Umbilical cord (tissue), 2 donors: ENCODE measurements around the gene CAMKK1. TPM values are rescaled to one million over a fixed set of nuclear protein-coding genes. Genes with fewer than 3 reads are reported as not detected.
A peak's percentile ranks its signal among the peaks of the same experiment; 100 is the strongest.

Source experiments
- DNase-seq: peaks from one replicate; pipeline ENCODE4 v3.0.0-alpha.2; 2015; ENCODE audit warnings: low spot score
- total RNA-seq: library from RNA; depleted of rRNA; stranded (reverse); fragments of >200 nt; gene quantifications from one replicate; pipeline ENCODE4 v1.2.3, GENCODE V29; 2014; ENCODE audit warnings: low replicate concordance; ENCODE audit not compliant: insufficient read depth

Gene CAMKK1
- total RNA-seq, 1 donor from 2014 or later: 19.3 TPM

DNA sequence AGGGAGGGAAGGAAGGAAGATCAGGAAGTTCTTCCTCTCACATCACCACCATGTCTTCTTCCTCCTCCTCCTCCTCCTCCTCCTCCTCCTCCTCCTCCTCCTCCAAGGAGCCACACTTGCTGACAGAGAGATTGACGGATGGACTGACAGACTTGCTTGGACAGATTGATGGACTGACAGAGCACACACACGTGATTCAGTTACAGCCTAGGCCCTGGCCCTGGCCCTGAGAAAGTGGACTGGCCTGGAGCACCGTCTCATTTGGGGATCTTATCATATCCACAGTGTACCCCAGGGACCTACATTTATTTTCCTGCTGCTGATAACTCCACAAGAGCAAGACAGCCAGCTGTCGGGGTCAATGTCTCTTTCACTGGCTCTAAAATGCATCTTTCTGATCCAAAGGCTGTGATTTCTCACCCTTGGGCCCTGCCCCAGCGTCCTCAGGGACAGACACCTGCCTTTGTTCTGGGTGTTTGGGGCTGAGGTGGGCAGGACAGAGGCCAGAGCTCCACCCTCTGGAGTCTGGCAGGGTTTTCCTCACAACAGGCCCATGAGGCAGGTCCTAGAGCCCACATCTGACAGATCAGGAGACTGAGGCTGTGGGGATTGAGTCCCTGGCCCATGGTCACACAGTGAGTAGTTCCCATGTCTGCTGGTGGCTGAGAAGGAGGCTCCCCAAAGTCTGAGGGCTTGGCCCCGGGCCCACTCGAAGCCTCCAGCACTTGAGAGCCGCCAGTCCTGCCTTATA, 25.7 kb upstream of the CAMKK1 start:
- no peak for DNase-seq

DNA sequence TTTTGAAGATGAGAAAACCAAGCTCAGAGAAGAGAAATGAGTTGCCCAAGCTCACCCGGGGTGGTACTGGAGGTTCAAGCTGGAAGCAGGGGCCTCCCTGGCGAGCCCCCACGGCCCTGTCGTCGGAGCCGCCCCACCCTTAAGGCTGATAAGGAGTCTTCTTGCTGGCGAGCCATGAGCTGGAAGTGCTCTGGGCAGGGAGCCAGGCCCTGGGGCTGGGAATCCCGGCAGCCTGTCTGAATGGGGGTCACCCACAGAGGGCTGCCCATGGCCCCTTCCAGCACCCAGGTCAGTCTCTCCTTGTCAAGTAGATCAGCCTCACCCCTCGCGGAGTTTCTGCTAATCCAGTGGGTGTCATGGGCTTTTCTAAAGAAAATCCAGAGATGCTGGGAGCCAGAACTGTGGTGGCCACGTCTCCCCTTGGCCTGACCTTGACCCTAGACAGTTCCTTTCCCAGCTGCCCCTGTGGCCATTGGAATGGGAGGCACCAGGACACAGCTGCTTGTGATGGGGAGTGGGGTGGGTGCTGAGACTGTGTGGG, 24.6 kb upstream of the CAMKK1 start:
- DNase-seq: peak; percentile 89

DNA sequence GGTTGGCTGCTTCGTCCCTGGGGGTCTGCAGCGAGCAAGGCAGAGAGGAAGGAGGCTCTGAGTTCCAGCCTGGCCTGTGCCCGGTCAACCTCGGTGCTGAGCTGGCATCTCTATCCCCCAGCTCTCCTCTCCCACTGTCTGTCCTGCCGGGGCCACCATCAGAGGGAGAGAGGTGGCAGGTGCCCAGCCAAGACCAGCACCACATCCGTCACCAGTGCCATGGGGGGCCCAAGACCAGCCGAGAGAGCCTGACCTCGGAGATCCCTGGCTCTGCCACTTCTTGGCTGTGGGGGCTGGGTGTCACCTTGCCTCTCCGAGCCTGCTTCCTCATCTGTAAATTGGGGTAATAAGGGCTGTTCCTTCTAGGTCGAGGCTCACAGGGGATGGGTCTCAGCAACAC, 24.0 kb upstream of the CAMKK1 start:
- no peak for DNase-seq

DNA sequence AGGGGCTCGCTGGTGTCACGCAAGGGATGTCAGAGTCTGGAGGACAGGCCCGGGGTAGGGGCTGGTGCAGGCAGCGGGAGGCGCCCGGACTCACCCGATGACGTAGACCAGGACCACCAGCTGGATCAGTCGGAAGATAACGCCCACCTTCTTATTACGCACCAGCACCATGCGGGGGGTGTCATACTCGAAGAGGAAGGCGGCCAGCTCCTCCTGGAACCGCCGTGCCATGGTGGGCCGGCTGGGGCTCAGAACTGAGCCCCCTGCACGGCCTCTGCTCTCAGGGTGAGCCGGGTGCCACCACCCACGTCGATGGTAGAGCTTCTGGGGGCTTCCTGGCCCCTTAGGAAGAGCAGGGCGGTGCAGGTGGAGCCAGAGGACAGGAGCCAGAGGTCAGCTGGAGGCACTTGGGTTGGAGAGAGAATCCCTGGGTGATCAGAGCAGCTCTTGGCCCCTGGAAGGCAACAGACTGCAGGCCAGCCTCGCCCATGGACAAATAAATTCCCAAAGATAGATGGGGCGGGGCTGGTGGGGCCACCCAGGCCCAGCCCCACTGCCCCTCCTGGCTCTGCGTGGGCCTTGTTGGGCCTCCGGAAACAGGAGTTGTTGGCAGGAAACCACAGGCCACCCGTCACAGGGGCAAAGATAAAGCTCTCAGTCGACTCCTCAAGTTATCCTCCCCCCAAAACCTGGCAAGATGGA, 23.3 kb upstream of the CAMKK1 start, which contains the start of gene P2RX1:
TSS of gene P2RX1 (minus strand) at position 471 of the 702 bp plus-strand sequence. CDS start at position 231, 240 bp downstream.
- peak; percentile 69 for DNase-seq

DNA sequence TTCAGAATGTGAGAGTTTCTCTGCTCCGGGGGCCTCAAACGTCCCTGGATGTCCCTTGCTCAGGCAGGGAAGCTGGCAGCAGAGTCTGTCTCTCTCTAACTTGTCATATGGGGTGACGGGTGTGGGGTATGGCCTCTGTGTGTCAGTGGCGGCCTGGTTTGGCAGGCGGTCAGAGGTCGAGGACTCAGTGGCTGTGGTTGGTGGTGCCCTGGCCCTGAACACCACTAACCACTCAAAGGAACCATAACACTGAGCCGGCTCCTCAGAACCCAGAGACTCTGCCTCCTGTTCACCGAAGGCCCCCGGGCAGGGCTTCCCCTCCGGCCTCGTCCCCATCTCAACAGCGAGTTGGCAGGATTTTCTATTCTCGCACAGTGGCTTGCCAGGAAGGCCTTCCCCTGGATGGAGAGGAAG, 22.7 kb upstream of the CAMKK1 start:
- peak; percentile 38 for DNase-seq

DNA sequence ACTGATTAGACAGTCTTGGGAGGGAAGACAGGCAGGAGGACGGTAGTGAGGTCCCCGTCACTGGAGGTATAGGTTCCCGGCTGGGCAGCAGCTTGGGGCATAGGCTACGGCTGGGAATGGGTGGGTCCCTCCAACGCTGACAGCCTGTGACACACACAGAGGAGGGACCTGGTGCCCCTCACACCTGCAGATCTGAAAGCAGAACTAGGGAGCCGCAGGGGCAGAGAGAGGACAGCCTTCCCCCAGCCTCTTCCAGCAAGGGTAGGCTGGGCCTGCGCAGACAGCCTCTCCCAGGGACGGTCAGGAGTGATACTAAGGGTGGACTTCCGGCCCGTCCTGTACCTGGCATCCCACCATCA, 21.4 kb upstream of the CAMKK1 start:
- no peak for DNase-seq

DNA sequence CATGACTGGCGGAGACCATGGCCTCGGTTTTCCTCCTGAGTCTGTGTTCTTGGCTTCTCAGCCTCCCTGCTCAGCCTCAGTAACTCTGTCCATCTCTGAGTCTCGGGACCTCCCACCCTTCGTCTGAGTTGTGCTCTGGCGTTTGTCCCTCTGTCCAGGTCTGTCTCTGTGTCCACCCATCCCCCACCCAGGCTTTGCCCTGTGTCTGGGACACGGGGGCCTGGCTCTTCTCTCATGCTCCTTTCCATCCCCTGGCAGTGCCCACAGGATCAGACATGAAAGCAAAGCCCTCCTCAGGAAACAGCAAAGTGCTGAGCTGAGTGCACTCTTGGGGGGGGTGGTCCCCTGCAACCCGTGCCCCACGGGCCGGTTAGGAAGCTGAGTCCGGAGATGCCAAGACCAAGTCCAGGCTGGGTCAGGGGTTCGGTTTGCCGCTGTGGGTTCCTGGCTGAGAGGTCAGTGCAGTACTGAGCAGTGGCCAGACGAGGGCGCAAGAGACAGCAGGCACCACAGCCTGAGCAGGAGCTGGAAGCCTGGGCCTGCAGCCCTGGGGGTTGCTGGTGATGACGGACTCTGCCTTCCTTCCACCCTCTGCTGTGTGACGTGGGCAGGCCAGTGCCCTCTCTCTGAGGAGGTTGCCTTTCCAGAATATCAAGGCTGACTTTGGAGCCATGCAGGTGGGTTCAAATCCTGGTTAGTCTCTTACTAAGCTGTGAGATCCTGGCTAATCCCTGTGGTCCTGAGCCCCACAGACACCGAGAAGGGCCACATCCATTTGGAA, 20.9 kb upstream of the CAMKK1 start:
- peak; percentile 84 for DNase-seq

DNA sequence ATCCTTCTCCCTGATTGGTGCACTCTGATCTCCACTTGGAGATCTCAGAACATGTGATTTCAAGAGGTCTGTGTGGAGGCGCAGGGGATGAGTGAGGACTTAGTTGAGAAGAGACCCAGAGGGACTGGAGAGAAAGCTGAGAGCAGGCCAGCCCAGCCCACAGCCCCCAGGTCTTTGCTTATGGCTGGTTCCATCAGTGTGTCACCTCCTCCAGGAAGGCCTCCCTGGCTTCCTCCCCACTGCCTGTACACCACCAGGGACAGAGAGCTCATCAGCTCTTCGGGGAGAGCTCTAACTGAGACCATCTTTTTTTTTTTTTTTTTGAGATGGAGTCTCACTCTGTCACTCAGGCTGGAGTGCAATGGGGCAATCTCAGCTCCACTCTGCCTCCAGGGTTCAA, 20.0 kb upstream of the CAMKK1 start:
- no peak for DNase-seq

DNA sequence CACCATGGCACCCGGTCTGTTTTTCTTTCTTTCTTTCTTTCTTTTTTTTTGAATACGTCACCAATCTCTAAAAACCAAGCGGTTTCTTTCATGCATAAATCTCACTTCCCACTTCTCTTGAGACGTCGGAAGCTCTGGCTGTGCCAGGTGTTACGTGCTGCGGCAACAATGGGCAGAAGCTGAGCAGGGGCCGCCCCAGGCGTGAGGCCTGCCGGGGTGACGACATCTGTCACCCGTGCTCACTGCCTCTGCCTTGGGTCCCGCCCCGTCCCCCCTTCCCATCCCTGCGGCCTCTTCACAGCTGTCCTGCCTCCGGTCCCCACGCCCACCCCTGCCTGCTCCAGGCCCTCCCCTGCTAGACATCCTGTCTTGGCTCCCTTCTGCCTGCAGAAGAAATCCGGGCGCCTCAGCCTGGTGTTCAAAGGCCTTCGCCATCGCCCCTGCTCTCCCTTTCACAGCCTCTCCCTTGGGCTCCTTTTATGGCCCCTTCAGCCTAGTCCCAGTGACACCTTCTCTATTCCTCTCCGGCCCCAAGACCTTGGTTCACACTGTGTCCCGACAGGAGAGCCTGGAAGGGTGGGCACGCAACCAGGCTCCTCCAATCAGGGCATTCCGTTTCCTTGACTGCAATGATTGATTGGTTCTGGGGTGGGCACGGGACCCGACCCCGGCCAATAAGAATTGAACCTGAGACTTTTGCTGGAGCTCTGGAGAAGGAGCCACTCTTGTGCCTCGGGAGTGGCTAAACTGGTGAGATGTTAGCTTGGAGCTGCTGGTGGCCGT, 18.6 kb upstream of the CAMKK1 start:
- DNase-seq: no peak

DNA sequence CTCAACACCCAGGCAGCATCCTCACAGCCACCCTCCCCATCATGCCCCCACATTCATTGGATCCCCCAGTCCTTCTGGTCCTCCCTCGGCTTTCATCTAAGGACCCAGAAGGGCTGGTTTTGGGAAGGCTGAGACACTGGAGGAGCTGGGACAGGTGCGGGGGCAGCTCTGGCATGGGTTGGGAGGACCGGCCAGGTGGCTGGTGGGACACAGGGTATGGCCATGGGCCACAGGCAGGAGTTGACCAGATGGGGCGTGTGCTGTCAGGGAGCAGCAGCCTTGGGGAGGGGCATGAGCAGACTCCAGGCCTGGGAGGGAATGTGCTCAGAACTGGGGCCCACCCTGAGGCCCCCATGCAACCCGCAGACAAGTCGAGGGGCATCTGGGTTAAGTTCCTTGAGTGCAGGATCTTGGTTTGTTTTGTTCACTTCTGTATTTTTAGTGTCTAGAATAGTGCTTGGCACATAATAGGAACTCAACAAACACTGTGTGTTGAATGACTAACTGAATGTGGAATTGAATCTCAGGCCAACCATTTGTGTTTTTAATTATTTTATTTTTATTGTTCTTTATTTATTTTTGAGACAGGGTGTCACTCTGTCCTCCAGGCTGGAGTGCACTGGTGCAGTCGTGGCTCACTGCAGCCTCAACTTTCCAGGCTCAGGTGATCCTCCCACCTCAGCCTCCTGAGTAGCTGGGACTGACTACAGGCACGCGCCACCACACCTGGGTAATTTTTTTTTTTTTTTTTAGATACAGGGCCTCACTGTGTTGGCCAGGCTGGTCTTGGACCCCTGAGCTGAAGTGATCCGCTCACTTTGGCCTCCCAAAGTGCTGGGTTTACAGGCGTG, 17.8 kb upstream of the CAMKK1 start:
- no peak for DNase-seq

DNA sequence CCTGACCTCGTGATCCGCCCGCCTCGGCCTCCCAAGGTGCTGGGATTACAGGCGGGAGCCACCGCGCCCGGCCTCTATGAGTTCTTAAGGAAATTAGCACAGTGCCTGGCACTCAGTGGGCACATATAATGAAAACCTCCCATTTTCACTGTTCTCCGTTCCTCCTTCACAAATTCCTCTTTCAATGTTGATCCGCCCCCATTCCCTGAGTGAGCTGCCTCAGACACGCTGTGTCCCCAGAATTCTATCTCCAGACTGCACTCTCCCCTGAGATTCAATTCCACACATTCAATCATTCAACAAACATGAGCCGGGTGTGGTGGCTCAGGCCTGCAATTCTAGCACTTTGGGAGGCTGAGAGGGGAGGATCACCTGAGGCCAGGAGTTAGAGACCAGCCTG, 16.4 kb upstream of the CAMKK1 start:
- DNase-seq: no peak

DNA sequence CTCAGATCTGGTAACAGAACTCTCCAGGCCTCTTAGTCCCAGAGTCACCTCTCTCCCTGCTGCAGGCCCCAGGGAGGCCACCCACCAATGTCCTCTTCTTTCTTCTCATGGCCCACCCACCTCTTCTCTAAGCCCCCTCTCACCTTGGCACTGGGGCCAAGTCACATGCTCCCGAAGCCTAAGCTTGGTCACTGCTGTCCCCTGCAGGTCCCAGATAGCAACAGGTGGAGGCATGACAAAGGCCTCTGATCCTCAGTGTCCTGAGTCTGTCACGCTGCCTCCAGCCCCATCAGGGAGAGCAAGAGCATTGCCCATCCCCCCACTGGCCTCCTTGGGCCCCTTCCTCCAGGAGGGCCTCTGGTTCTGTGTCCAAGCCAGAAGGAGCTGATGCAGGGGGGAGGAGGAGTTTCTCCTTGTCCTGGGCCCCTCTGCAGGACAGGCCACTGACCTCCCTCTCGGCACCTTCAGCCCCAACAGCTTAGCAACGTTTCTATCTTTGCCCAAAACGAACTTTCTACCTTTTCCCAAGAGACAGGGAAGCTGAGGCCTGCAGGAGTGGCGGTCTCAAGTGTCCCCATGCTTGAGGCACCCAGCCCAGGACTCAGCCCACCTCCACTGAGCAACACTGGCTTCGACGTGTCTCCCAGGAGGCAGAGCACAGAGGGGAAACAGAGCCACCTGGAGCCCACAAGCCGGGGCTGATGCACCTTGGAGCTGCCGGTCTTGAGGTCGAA, 14.8 kb upstream of the CAMKK1 start:
- DNase-seq: no peak

DNA sequence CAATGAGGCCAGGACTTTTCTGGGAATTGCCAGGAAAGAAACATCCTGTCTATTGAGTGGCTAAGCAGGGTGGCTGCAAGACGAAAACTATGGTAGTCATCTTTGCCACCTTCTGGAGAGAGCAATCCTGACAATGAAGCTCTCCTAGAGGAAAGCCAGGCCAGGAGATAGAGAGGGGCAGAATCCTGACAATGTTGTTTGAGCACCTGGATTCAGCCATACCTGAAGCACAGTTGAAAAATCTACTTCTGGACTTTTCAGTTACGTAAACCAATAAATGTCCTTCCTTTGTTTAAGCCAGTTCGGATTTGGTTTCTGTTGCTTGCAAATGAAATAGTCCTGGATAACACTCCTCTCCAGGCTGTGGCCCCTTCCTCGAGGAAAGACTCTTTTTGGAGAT, 14.0 kb upstream of the CAMKK1 start:
- no peak for DNase-seq

DNA sequence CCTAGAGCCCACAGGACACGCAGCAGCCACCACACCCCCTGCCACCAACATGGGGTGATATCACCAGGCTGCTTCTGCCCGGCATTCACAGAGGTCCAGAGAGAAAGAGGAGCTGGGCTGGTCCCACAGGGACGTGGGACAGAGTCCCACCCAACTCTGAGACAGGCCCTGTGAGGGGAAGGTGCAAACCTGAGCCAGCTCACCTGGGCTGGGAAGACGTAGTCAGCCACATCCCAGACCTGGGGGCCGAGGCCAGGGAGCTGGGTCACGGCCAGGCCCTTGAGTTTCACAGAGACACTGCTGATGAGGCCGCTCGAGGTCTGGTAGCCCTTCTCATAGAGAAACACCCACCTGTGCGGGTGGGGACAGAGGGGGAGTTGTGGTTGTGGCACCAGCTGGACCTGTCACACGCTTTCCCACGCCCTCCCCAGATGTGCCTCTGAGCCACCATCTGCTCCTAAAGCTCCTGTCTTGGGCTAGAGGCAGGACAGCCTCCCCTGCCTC, 12.2 kb upstream of the CAMKK1 start:
- DNase-seq: no peak

DNA sequence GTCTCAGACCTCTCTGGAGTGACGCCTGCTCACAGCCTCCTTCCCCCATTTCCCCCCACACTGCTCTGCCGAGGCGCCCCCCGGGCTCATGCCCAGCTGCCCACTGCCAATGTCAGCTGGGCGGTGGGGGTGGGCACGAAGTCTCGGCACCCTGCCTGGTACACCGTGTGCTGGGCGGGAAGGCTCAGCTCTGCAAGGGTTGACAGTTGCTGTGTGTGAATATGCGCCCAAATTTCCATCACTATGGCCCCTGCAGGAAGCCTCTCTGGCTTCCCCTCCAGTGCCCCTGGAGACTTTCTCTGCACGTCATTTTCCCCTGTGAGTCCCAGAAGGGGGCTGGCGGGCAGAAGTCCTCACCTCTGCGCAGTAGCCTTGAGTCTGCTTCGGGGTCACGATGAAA, 11.6 kb upstream of the CAMKK1 start:
- no peak for DNase-seq

DNA sequence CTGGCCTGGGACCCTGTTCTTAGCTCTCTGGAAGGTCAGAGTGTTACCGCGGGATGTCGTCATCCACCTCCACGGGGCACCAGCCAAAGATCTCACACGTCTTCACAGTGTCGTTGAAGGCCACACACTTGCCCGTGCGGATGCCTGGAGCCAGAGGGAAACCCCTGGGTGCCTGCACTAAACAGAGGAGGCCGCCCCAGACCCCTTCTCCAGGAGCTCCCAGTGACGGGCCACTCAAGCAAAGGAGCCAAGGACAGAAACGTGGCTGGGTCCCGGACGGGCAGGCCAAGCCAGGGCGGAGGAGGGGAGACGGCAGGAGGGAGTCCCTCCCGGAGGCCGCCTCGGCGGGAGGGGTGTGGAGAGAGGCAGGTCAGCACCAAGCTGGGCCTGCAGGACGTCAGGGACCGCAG, 11.0 kb upstream of the CAMKK1 start:
- DNase-seq: no peak

DNA sequence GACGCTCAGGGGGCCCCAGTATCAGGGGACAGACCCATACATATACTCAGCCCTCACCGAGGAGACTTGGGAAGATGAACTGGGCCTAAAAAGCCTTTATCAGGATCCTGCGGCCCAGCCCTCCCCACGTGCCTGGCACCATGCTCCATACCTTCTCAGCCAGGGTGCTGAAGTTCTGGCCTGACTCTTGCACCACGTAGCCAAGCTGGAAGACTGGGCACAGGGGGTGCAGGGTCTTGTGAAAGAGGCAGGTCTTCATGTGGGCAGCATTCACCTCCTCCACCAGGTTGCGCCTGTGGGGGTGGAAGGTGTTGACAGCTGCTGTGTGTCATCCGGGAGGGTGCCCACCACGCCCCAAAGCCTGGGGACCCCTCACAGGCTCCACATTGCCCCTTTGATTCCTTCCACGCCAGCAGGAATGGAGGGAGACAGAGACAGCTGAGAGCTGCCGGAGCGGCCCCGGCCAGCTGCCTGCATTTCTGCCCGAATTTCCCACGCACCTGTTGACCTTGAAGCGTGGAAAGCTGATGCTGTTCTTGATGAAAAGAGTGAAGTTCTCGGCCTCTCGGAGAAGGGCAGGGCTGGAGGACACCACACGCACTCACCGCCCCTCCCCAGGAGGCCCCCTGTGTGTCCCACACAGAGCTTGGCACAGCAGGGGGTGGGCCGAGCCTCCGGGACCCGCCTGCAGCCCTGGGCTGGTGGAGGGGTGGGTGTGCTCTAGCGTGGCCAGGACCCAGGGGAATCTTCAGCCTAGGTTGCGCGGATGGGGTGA, 10.4 kb upstream of the CAMKK1 start:
- DNase-seq: no peak

DNA sequence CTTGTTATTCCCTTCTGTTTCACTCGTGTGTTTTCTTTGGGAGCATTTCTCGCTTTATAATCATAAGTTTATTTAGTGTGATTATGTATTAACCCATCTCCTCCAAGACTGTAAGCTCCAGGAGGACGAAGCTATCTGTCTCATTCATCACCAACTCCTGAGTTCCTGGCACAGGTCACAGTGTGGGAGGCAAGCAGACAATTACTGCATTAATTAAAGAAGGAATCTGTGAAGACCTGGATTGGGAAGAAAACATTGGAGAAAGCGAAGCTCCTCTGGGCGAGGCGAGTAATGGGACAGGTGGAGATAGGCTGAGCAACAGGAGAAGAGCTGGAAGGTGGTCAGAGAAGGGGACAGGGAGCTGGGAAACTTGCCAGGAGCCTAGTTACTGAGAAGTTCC, 7.8 kb upstream of the CAMKK1 start:
- no peak for DNase-seq

DNA sequence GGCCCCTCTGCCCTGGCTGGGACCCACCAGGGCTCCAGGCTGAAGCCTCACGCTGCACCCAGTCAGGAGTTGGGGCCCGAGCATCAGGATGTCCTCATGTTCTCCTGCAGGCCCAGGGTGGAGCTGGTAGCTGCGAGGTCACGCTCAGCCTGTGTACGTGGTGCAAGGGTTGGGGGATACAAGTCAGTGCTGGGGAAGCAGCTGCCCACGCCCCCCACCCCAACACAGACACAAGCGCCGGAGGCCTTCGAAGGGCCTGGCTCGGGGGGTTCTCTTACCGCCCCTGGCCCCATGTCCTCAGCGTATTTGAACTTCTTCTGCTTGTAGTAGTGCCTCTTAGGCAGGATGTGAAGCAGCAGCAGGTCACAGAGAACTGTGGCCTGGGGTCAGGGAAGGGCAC, 4.9 kb upstream of the CAMKK1 start:
- DNase-seq: no peak
